Activated CD4-positive, alpha-beta T cell treated with anti-CD3 and anti-CD28 coated beads, Interleukin-2, amount 50 U/mL, for 24 hours (primary cell): ENCODE results near the gene CUL1.

Experiments used
- DNase-seq, 2 donors: peaks; one replicate each; pipeline ENCODE4 v3.0.0-alpha.2; 2020; ENCODE audit warnings: low read depth in 1 of 2, low spot score in 1 of 2

CUL1 gene

GRCh38 chr7:148717266-148717793 lies 18.6 kb downstream of the CUL1 start:
- DNase-seq, result no peak

- no peak for DNase-seq
Measured at GRCh38 chr7:148718431-148718830, 19.7 kb downstream of the CUL1 start.

- DNase-seq, result no peak
Measured at GRCh38 chr7:148719753-148720152, 21.1 kb downstream of the CUL1 start.

- DNase-seq, result no peak
Measured at GRCh38 chr7:148720472-148720871, 21.8 kb downstream of the CUL1 start.

GRCh38 chr7:148721390-148721789 lies 22.7 kb downstream of the CUL1 start:
- DNase-seq, result no peak

- DNase-seq, result no peak
Measured at GRCh38 chr7:148722340-148723165, 23.9 kb downstream of the CUL1 start.

GRCh38 chr7:148723166-148723559 lies 24.5 kb downstream of the CUL1 start:
- no peak for DNase-seq

- no peak for DNase-seq
Measured at GRCh38 chr7:148723846-148724245, 25.1 kb downstream of the CUL1 start.

- DNase-seq, result no peak
Measured at GRCh38 chr7:148726385-148726784, 27.7 kb downstream of the CUL1 start.

- DNase-seq, result no peak
Measured at GRCh38 chr7:148727501-148728278, 29.0 kb downstream of the CUL1 start.

GRCh38 chr7:148729984-148730733 lies 31.5 kb downstream of the CUL1 start:
- DNase-seq, result no peak

- no peak for DNase-seq
Measured at GRCh38 chr7:148732862-148733261, 34.2 kb downstream of the CUL1 start.

GRCh38 chr7:148733496-148733895 lies 34.8 kb downstream of the CUL1 start:
- DNase-seq, result no peak

- DNase-seq, result no peak
Measured at GRCh38 chr7:148735141-148735540, 36.4 kb downstream of the CUL1 start.

- no peak for DNase-seq
Measured at GRCh38 chr7:148735967-148736366, 37.3 kb downstream of the CUL1 start.

- no peak for DNase-seq
Measured at GRCh38 chr7:148738737-148739535, 40.2 kb downstream of the CUL1 start.

GRCh38 chr7:148746135-148746534 lies 47.4 kb downstream of the CUL1 start:
- DNase-seq, result no peak

- no peak for DNase-seq
Measured at GRCh38 chr7:148747274-148747673, 48.6 kb downstream of the CUL1 start.

- no peak for DNase-seq
Measured at GRCh38 chr7:148750442-148751355, 52.0 kb downstream of the CUL1 start.

- no peak for DNase-seq
Measured at GRCh38 chr7:148753224-148753623, 54.5 kb downstream of the CUL1 start.
